GM18873 (cell line): ENCODE results near the gene KLF6.

Experiments
- ATAC-seq: cut with Tn5 transposase; IDR thresholded peaks from one replicate; pipeline ENCODE4 v1.9.1; 2021; ENCODE audit warnings: mild to moderate bottlenecking, moderate library complexity, moderate number of reproducible peaks; ENCODE audit not compliant: unreplicated experiment, low FRiP score

The KLF6 gene

GRCh38 chr10:3784510-3785250, at the start of gene KLF6:
KLF6 (minus strand) TSS chr10:3785209; CDS start chr10:3785014, 195 bp downstream.
- ATAC-seq, result peak; percentile 36

- ATAC-seq, result no peak
Observed at GRCh38 chr10:3834404-3834803, 49.4 kb upstream of the KLF6 start.

- no peak for ATAC-seq
Observed at GRCh38 chr10:3833046-3833445, 48.0 kb upstream of the KLF6 start.

GRCh38 chr10:3832022-3832786, 47.2 kb upstream of the KLF6 start:
- no peak for ATAC-seq

GRCh38 chr10:3831608-3832007, 46.6 kb upstream of the KLF6 start:
- no peak for ATAC-seq

- no peak for ATAC-seq
Observed at GRCh38 chr10:3830946-3831345, 45.9 kb upstream of the KLF6 start.

- no peak for ATAC-seq
Observed at GRCh38 chr10:3829156-3830050, 44.4 kb upstream of the KLF6 start.

- ATAC-seq, result no peak
Observed at GRCh38 chr10:3828404-3829155, 43.6 kb upstream of the KLF6 start.

- ATAC-seq, result no peak
Observed at GRCh38 chr10:3827768-3828403, 42.9 kb upstream of the KLF6 start.

GRCh38 chr10:3827266-3827665, 42.3 kb upstream of the KLF6 start:
- no peak for ATAC-seq

- no peak for ATAC-seq
Observed at GRCh38 chr10:3825862-3826351, 40.9 kb upstream of the KLF6 start.

- ATAC-seq, result no peak
Observed at GRCh38 chr10:3825244-3825643, 40.2 kb upstream of the KLF6 start.

GRCh38 chr10:3822541-3823330, 37.7 kb upstream of the KLF6 start:
- ATAC-seq, result no peak

- no peak for ATAC-seq
Observed at GRCh38 chr10:3820255-3820654, 35.2 kb upstream of the KLF6 start.

- ATAC-seq, result no peak
Observed at GRCh38 chr10:3816995-3817394, 32.0 kb upstream of the KLF6 start.

GRCh38 chr10:3814838-3815220, 29.8 kb upstream of the KLF6 start:
- ATAC-seq, result no peak

GRCh38 chr10:3813986-3814837, 29.2 kb upstream of the KLF6 start:
- no peak for ATAC-seq

- no peak for ATAC-seq
Observed at GRCh38 chr10:3813267-3813666, 28.3 kb upstream of the KLF6 start.
